Limb (tissue), 2 donors: ENCODE results near the gene PITPNC1.
"Not testable (repeated sequence)": the region's sequence is repeated elsewhere in the genome, so short reads cannot be mapped to it uniquely, and the experiment has no call there.

ENCODE experiments used
- DNase-seq, 2 donors: peaks; one replicate each; pipeline ENCODE4 v3.0.0-alpha.2; 2016; ENCODE audit errors: extremely low spot score in 2 of 2

PITPNC1 gene

GRCh38 chr17:67725373-67725791 is 348.3 kb downstream of the PITPNC1 start:
- DNase-seq, result no peak

DNA sequence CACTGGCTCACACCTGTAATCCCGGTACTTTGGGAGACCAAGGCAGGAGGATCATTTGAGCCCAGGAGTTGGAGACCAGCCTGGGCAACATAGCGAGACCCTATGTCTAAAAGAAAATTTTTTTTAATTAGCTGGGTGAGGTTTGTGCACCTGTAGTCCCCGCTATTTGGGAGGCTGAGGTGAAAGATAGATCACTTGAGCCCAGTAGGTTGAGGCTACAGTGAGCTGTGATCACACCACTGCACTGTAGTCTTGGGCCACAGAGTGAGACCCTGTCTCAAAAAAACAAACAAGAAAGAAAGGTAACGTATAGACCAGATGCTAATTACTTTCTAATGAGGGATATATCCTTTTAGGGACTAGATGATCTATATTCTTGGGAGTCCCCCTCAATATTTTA is 348.7 kb downstream of the PITPNC1 start:
- no peak for DNase-seq

DNA sequence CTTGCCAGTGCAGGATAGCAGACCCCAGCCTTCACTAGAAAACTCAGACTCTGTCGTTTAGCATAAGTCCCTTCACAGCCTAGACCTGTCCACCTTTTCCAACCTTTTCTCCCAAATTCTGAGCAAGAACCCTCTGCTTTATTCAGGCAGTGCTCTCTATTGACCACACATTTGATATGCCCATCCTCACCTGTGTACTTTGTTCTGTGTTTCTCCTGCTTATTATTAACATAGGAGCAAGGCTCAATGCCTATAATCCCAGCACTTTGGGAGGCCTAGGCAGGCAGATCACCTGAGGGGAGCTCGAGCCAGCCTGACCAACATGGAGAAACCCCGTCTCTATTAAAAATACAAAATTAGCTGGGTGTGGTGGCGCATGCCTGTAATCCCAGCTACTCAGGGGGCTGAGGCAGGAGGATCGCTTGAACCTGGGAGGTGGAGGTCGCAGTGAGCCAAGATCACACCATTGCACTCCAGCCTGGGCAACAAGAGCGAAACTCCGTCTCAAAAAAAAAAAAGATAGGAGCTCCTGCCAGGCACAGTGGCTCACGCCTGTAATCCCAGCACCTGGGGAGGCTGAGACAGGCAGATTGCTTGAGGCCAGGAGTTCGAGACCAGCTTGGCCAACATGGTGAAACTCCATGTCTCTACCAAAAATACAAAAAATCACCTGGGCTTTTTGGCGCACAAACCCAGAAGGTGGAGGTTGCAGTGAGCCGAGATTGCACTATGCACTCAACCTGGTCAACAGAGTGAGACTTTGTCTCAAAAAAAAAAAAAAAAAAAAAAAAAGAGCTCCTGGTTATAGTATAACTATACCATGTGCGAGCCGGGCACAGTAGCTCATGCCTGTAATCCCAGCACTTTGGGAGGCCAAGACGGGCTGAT is 350.3 kb downstream of the PITPNC1 start:
- not testable (repeated sequence) for DNase-seq

DNA sequence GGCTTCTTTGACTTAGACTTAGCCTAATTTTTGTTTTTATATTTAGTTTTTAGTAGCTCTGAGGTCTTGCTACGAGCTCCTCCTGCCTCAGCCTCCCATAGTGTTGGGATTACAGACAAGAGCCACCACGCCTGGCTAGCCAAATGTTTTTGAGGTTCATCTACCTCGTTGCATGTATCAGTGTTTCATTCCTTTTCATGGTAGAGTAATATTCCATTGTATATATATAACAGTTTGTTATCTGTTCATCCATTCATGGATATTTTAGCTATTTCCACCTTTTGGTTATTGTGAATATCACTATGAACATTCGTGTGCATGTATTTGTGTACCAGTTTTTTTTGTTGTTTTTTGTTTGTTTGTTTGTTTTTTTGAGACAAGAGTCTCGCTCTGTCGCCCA is 352.8 kb downstream of the PITPNC1 start:
- no peak for DNase-seq

- no peak for DNase-seq
These were observed 353.6 kb downstream of the PITPNC1 start for GRCh38 chr17:67730731-67731130.

- DNase-seq, result no peak
These were observed 356.4 kb downstream of the PITPNC1 start for GRCh38 chr17:67733449-67733848.

DNA sequence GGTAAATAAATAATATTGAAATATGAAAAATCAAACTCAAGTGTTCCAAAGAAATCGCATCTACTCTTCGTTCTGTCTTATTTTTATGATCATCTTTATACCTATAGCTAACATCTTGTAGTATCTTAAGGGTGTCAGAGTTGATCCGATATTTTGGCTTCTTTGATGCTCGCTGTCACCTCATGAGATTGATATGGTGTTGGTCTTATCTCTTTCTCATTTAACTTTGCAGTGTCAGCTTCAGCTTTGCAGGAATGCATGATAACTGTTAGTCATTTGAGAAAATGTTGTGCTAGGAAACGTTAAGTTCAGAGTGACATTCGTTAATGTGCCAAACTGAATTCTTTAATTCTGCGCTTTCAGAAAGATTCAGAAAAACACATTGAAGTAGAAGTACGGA is 360.1 kb downstream of the PITPNC1 start:
- no peak for DNase-seq

- no peak for DNase-seq
These were observed 364.9 kb downstream of the PITPNC1 start for GRCh38 chr17:67742025-67742424.
